ENCODE results near the gene GOLGA1. TPM values are rescaled to one million over a fixed set of nuclear protein-coding genes. Genes with fewer than 3 reads are reported as not detected.

The GOLGA1 gene
- total RNA-seq, 1 donor = 9.9 TPM

DNA sequence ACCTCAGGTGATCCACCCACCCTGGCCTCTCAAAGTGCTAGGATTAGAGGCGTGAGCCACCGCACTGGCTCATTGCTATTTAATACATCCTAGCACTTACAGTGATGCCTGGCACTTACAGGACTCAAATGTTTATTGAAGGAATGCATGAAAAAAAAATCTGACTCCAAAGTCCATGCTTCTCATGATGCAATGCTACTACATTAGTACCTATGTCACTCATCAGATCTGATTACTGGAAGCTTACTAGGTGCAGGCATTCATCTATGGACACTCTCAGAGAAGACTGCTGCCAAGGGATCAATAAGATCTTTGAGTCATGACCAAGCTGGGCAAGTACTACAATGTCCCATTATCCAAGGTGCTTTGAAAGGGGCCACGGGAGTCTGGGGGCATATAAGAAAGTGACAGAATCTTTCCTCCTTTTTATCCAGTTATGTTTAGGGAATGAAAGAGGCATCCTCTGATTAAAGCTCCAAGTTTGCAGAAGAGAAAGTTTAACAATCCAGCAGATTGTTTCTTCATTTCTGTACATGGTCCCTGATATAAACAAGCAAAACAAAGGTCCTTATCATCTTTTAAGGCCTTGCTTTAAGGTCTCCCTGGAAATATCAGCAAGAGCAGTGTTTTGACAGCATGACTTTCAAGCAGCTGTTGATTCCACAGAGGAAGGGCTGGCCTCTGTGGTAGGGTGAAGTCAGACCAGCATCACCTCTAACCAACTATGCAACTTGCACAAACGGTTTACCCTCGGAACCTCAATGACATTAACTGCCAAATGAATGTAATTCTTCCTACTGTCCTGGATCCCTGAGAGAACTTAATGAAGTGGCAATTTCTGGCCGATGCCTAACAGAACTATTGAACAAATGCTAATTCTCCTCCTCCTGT, 43.1 kb downstream of the GOLGA1 start:
- TF ChIP-seq, protein P1, sequence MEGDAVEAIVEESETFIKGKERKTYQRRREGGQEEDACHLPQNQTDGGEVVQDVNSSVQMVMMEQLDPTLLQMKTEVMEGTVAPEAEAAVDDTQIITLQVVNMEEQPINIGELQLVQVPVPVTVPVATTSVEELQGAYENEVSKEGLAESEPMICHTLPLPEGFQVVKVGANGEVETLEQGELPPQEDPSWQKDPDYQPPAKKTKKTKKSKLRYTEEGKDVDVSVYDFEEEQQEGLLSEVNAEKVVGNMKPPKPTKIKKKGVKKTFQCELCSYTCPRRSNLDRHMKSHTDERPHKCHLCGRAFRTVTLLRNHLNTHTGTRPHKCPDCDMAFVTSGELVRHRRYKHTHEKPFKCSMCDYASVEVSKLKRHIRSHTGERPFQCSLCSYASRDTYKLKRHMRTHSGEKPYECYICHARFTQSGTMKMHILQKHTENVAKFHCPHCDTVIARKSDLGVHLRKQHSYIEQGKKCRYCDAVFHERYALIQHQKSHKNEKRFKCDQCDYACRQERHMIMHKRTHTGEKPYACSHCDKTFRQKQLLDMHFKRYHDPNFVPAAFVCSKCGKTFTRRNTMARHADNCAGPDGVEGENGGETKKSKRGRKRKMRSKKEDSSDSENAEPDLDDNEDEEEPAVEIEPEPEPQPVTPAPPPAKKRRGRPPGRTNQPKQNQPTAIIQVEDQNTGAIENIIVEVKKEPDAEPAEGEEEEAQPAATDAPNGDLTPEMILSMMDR (IDR thresholded peaks at IDR 0.05; ENCODE audit: insufficient read depth, low read depth, low read length) = no peak
- DNase-seq (ENCODE audit: low read depth) = no peak
- H3K4me3 ChIP-seq (ENCODE audit: low read depth, low read length) = no peak overlapping the region

GRCh38 chr9:124894741-124895170, 46.1 kb downstream of the GOLGA1 start:
- TF ChIP-seq, protein P1 (IDR thresholded peaks at IDR 0.05; ENCODE audit: insufficient read depth, low read depth, low read length) = peak; percentile 63
- DNase-seq (ENCODE audit: low read depth) = peak; percentile 56

DNA sequence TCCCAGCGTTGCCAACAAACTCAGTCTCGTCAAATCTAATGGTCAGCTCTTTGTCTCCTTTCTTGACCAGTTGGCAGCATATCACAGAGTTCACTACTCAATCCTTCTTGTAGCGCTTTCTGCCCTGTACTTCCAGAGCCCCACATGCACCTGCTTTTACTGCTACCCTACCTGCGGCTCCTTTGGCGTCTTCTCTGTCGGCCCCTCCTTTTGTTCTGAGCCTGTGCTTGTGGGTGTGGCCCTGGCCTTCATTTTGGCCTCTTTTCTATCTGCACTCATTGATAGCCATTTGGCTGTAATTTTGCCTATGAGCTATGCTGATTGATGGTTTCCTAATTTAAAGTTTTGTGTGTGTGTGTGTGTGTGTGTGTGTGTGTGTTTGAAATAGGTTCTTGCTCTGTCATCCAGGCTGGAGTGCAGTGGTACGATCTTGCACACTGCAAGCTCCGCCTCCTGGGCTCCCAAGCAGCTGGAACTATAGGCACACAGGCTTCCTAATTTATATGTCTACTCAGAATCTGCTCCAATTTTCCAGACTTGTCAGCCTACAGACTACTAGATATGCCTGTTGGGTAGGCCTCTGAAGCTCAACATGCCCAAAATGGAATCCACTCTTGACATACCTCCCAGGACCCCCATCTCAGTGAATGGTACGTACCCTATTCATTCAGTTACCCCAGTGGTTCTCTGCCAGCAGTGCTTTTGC, 46.7 kb downstream of the GOLGA1 start:
- no peak for DNase-seq (ENCODE audit: low read depth)
- TF ChIP-seq, protein P1 (IDR thresholded peaks at IDR 0.05; ENCODE audit: insufficient read depth, low read depth, low read length) = no peak

More at GRCh38 chr9:124894741-124895170, 46.1 kb downstream of the GOLGA1 start:
- no peak overlapping the region for H3K4me3 ChIP-seq (ENCODE audit: low read depth, low read length)

DNA sequence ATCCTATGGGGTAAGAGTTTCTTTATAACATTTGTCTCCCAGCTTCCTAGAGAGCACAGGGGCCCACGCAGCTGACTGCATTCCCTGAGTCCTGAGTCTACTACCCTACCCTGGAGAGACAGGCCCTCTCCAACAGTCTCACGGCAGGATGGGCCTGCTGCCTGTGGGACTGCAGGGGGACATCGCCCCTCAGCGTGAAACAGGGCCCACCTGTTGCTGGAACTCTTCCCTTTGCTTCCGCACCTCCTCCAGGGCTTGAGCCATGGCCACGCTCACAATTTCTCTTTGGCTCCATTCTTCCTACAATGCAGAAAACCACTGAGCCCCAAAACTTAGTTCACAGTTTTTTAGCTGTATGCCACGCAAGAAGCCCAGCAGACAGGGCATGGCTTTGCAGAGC, 50.7 kb downstream of the GOLGA1 start:
- TF ChIP-seq, protein P1 (IDR thresholded peaks at IDR 0.05; ENCODE audit: insufficient read depth, low read depth, low read length) = no peak
- H3K4me3 ChIP-seq (ENCODE audit: low read depth, low read length) = no peak overlapping the region
- DNase-seq (ENCODE audit: low read depth) = no peak

More for the DNA sequence above, 46.7 kb downstream of the GOLGA1 start:
- H3K4me3 ChIP-seq (ENCODE audit: low read depth, low read length) = no peak overlapping the region

DNA sequence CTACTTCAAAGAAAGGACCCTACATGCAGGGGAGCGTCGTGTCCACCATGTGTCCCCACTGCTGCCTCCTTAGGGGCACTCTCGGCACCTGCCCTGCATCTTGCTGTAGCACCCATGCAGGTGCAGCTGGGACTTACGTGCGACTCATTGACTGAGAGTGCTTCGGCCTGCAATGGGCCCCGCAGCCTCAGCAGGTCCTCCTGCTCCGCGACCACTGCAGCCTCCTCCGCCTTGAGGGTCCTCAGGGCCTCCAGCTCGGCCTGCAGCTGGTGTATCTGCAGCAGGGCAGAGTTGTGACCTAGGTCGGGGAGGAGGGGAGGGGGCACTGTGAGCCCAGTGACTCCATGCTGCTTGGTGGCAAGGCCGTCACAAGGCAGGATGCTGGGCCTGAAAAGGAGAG, 51.9 kb downstream of the GOLGA1 start:
- TF ChIP-seq, protein P1 (IDR thresholded peaks at IDR 0.05; ENCODE audit: insufficient read depth, low read depth, low read length) = no peak
- H3K4me3 ChIP-seq (ENCODE audit: low read depth, low read length) = no peak overlapping the region
- DNase-seq (ENCODE audit: low read depth) = no peak

DNA sequence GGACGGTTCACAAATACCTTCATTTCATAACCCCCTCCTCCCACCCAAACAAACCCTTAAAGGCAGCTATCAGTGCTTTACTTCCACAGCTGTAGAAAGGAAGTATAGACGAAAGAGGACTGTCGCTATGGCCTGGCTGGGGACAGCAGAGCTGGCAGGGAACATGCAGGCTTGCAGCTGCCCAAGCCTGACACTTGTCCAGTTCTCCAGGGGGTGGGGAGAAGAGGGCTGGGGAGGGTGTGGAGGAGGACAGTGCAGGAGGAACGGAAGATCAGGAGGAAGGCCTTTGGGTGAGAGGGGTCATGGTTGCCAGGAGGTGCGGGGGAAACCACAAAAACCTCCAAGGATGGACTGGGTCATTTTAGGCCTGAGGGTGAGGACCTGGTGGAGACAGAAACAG, 53.1 kb downstream of the GOLGA1 start:
- DNase-seq (ENCODE audit: low read depth) = no peak
- TF ChIP-seq, protein P1 (IDR thresholded peaks at IDR 0.05; ENCODE audit: insufficient read depth, low read depth, low read length) = no peak

More for the DNA sequence above, 53.1 kb downstream of the GOLGA1 start:
- no peak overlapping the region for H3K4me3 ChIP-seq (ENCODE audit: low read depth, low read length)
